Epithelial cell of esophagus (primary cell): ENCODE data around the gene TRAPPC3L.

Experiments used
- DNase-seq: peaks from one replicate; pipeline ENCODE4 v3.0.0; 2010; ENCODE audit warnings: low read depth
- H3K4me3 ChIP-seq: 2 replicates; pipeline ENCODE4 v1.5.1; 2011; ENCODE audit warnings: mild to moderate bottlenecking, low read length, control low read depth
- CTCF ChIP-seq: IDR thresholded peaks from 2 replicates; pipeline ENCODE4 v1.5.1; 2011; ENCODE audit warnings: low read depth, mild to moderate bottlenecking, low read length, control low read depth, inconsistent platforms; ENCODE audit not compliant: insufficient read depth; ENCODE audit errors: missing control alignments

TRAPPC3L gene

GRCh38 chr6:116545651-116546050 is at the start of gene TRAPPC3L:
Gene TRAPPC3L, minus strand, starts transcription at chr6:116545684. Its CDS starts 170 bp downstream, at chr6:116545514.
- no peak for TF ChIP-seq CTCF
- no peak for DNase-seq

DNA sequence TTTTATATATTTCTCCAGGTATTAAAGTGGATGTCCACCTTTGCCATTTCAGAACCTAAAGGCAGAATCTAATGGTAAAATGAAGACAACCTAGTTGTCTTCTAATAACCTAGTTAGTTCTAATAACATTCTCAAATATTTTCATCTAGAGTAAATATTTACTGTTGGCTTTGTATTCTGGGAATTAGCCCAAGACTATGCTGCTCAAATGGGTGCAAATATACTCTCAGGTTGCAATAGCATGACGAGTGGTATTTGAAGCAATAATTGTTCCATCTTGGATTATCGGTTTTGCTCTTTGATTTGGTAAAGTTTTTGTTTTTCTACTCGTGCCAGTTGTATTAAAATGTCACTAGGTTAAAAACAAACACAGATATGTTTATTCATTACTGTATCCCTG is 49.8 kb upstream of the TRAPPC3L start:
- DNase-seq: no peak
- no peak overlapping the region for H3K4me3 ChIP-seq
- no peak for TF ChIP-seq CTCF

More at GRCh38 chr6:116545651-116546050, at the start of gene TRAPPC3L:
- no peak within 1 kb of the TSS for H3K4me3 ChIP-seq

DNA sequence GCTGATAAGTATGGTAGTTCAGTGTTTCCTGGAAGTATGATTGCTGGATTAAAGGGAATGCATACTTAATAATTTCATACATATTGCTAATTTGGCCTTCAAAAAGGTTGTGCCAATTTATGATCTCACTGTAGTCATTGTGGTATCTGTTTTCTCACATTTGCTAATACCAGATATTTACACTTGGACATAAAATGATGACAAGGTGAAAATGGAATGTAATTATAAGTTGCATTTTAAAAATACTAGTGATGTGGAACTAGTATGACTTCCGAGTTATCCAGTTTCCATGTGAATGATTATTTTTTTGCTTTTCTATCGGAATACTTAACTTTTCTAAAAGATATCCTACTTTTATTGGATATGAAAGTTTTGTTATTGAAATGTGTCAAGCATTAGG is 41.3 kb upstream of the TRAPPC3L start:
- no peak for TF ChIP-seq CTCF
- no peak overlapping the region for H3K4me3 ChIP-seq
- DNase-seq: no peak

DNA sequence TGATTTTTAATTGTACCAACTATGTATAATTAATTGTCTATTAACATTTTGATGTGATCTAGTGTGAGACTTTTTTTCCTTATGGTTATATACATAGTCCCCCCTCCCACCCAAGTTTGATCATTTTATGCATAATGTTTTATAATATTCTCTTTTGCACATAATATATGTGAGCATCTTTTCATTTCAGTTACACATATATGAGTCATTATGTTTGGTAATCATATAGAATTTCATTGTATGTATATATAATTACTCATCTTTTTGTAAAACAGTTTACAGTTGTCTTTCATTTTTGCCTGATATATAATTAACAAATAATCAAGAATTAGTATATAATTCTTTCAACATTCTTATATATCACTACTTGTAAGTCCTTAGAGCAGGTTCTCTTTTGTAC is 40.8 kb upstream of the TRAPPC3L start:
- H3K4me3 ChIP-seq: no peak overlapping the region
- no peak for TF ChIP-seq CTCF
- DNase-seq: no peak

DNA sequence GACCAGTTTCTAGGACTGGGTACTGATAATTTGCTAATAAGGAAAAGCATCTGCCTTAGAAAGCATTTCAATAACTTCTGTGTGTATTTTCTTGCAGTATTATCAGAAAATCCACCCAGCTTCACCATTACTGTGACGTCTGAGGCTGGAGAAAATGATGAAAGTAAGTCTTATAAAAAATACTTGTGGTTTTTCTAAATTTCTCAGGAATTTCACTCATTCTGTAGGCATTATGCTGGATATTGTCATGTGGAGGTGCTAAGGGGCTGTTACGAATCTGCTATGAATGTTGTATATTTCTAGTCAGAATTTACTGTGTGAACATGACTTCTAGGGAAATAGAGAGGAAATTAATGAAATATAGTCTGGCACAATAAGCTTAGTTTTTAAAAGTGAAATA is 34.7 kb upstream of the TRAPPC3L start:
- H3K4me3 ChIP-seq: no peak overlapping the region
- DNase-seq: no peak
- no peak for TF ChIP-seq CTCF

- DNase-seq: no peak
- H3K4me3 ChIP-seq: no peak overlapping the region
- TF ChIP-seq CTCF: no peak
Observed at GRCh38 chr6:116579143-116579542, 33.7 kb upstream of the TRAPPC3L start.

DNA sequence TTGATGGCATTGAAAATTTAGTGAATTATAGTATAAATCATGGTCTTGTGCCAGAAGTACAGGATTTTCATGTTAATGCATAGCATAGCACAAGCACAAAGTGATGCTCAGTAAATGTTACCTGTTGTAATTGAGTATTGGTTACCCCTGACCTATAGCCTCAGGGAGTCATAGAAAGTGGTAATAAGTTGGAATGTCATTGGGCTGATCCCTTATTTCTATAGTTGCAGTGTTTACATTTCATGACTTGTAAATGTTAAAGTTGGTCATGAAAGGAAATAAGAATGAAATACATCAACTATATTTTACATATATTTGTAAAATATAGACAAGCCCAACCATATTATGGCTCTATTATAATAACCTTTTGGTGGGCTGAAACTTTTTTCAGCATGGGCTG is 32.9 kb upstream of the TRAPPC3L start:
- no peak for TF ChIP-seq CTCF
- no peak for DNase-seq
- no peak overlapping the region for H3K4me3 ChIP-seq
